Endothelial cell of hepatic sinusoid (primary cell): ENCODE results near the gene ITPR1.

Source experiments
- in situ Hi-C: cut with HindIII; loops from 2 replicates; pipeline ENCODE4 v1.10.0; 2017; ENCODE audit warnings: low sequenced_read_pairs

The ITPR1 gene

GRCh38 chr3:4564928-4565586, 71.9 kb downstream of the ITPR1 start:
- in situ Hi-C loops: no loop called here

GRCh38 chr3:4565809-4566501, 72.8 kb downstream of the ITPR1 start:
- in situ Hi-C loops: no loop called here

- in situ Hi-C loops: no loop called here
Measured at GRCh38 chr3:4568841-4569240, 75.7 kb downstream of the ITPR1 start.

- in situ Hi-C loops: no loop called here
Measured at GRCh38 chr3:4570840-4571621, 77.9 kb downstream of the ITPR1 start.

- in situ Hi-C loops: no loop called here
Measured at GRCh38 chr3:4571690-4572334, 78.7 kb downstream of the ITPR1 start.

- in situ Hi-C loops: no loop called here
Measured at GRCh38 chr3:4573153-4573552, 80.0 kb downstream of the ITPR1 start.

GRCh38 chr3:4574426-4574965, 81.3 kb downstream of the ITPR1 start:
- in situ Hi-C loops: no loop called here

- in situ Hi-C loops: no loop called here
Measured at GRCh38 chr3:4575381-4575780, 82.2 kb downstream of the ITPR1 start.

GRCh38 chr3:4577721-4578120, 84.6 kb downstream of the ITPR1 start:
- in situ Hi-C loops: no loop called here

GRCh38 chr3:4580346-4581123, 87.4 kb downstream of the ITPR1 start:
- in situ Hi-C loops: no loop called here

GRCh38 chr3:4581124-4581424, 87.9 kb downstream of the ITPR1 start:
- in situ Hi-C loops: no loop called here

- in situ Hi-C loops: no loop called here
Measured at GRCh38 chr3:4581498-4581897, 88.3 kb downstream of the ITPR1 start.

GRCh38 chr3:4581920-4582611, 88.9 kb downstream of the ITPR1 start:
- in situ Hi-C loops: no loop called here

GRCh38 chr3:4582624-4583023, 89.5 kb downstream of the ITPR1 start:
- in situ Hi-C loops: no loop called here

GRCh38 chr3:4583416-4583815, 90.3 kb downstream of the ITPR1 start:
- in situ Hi-C loops: no loop called here

- in situ Hi-C loops: no loop called here
Measured at GRCh38 chr3:4584456-4585249, 91.5 kb downstream of the ITPR1 start.

- in situ Hi-C loops: no loop called here
Measured at GRCh38 chr3:4586381-4586780, 93.2 kb downstream of the ITPR1 start.

GRCh38 chr3:4587061-4587837, 94.1 kb downstream of the ITPR1 start:
- in situ Hi-C loops: no loop called here

GRCh38 chr3:4587838-4588105, 94.6 kb downstream of the ITPR1 start:
- in situ Hi-C loops: no loop called here
